Nephron progenitor cell (in vitro differentiated cells): ENCODE measurements around the gene DAD1.
A peak's percentile ranks its signal among the peaks of the same experiment; 100 is the strongest.

Source experiments
- DNase-seq: peaks from one replicate; pipeline ENCODE4 v3.0.0; 2021
- H3K27ac Mint-ChIP-seq: 2 replicates; pipeline ENCODE4 v1.8.0; 2021; ENCODE audit warnings: mild to moderate bottlenecking, moderate library complexity, mixed read lengths
- H3K27me3 Mint-ChIP-seq: 2 replicates; pipeline ENCODE4 v1.8.0; 2021; ENCODE audit warnings: mild to moderate bottlenecking, low read depth, mixed read lengths; ENCODE audit not compliant: poor library complexity
- H3K36me3 Mint-ChIP-seq: 2 replicates; pipeline ENCODE4 v1.8.0; 2021; ENCODE audit warnings: low read depth, mixed read lengths
- H3K4me1 Mint-ChIP-seq: 2 replicates; pipeline ENCODE4 v1.8.0; 2021; ENCODE audit warnings: mixed read lengths
- H3K4me3 Mint-ChIP-seq: 2 replicates; pipeline ENCODE4 v1.8.0; 2021; ENCODE audit warnings: mild to moderate bottlenecking, moderate library complexity, mixed read lengths
- H3K9me3 Mint-ChIP-seq: 2 replicates; pipeline ENCODE4 v1.8.0; 2021; ENCODE audit warnings: mild to moderate bottlenecking, moderate library complexity, mixed read lengths
- CTCF ChIP-seq: fragments of 200-600 bp; sonication (generic); IDR thresholded peaks from 2 replicates; pipeline ENCODE4 v1.5.0; 2021; ENCODE audit warnings: antibody characterized with exemption

Gene DAD1

GRCh38 chr14:22519877-22520685 lies 68.9 kb downstream of the DAD1 start:
- H3K4me3 Mint-ChIP-seq, result no peak overlapping the region
- TF ChIP-seq CTCF, result no peak
- H3K27me3 Mint-ChIP-seq, result no peaks in the 10 kb centered on the region
- no peak overlapping the region for H3K27ac Mint-ChIP-seq
- no peaks in the 10 kb centered on the region for H3K36me3 Mint-ChIP-seq
- no peaks in the 10 kb centered on the region for H3K9me3 Mint-ChIP-seq
- DNase-seq, result no peak
- peaks cover 59% of the 10 kb centered on the region for H3K4me1 Mint-ChIP-seq

GRCh38 chr14:22518073-22518472 lies 71.0 kb downstream of the DAD1 start:
- H3K36me3 Mint-ChIP-seq, result no peaks in the 10 kb centered on the region
- H3K27ac Mint-ChIP-seq, result peak overlapping the region; percentile 20
- H3K4me3 Mint-ChIP-seq, result peak overlapping the region; percentile 24
- no peak for TF ChIP-seq CTCF
- H3K9me3 Mint-ChIP-seq, result no peaks in the 10 kb centered on the region
- no peak for DNase-seq
- peaks cover 63% of the 10 kb centered on the region for H3K4me1 Mint-ChIP-seq
- no peaks in the 10 kb centered on the region for H3K27me3 Mint-ChIP-seq

DNA sequence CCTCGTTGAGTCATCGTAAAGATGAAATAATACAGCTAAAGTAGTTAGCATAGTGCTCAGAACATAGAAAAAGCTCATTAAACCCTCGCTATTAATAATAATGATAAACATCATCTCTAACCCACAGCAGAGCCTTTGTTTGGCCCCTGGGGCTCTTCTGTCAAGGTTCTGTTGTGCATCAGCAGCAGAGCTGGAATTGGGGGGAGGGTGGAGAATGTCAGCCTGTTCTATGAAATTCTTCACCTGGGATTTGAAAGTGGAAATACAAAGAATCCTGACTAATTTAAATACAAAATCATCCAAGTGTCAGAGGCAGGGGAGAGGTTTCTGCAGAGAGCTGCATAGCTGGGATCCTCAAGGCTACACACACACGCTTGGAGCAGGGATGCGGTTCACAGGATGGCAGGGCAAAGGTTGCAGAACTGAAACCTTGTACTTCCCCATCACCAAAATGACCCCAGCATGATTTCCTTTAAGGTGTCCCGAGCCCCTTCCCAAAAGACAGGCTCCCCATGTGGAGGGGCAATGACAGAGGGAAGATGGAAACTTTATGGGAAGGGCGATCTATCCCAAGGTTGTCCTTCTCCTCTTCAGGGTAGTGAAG lies 71.8 kb downstream of the DAD1 start:
- Mint-ChIP-seq H3K4me1 (peaks cover 61% of the 10 kb centered on the region), H3K27me3 (no peaks in the 10 kb centered on the region), H3K9me3 (no peaks in the 10 kb centered on the region), H3K36me3 (no peaks in the 10 kb centered on the region), H3K27ac (peak overlapping the region; percentile 40), H3K4me3 (peak overlapping the region; percentile 11)
- TF ChIP-seq CTCF, result no peak
- no peak for DNase-seq

- no peak for TF ChIP-seq CTCF
- no peak overlapping the region for H3K4me3 Mint-ChIP-seq
- peaks cover 68% of the 10 kb centered on the region for H3K4me1 Mint-ChIP-seq
- DNase-seq, result no peak
- H3K9me3 Mint-ChIP-seq, result no peaks in the 10 kb centered on the region
- H3K27ac Mint-ChIP-seq, result peak overlapping the region; percentile 77
- no peaks in the 10 kb centered on the region for H3K36me3 Mint-ChIP-seq
- H3K27me3 Mint-ChIP-seq, result no peaks in the 10 kb centered on the region
These were observed 73.1 kb downstream of the DAD1 start for GRCh38 chr14:22515929-22516328.
